GM23338 (cell line): ENCODE results near the gene DNAH6. TPM values are rescaled to one million over a fixed set of nuclear protein-coding genes. Genes with fewer than 3 reads are reported as not detected.

Experiments used
- ATAC-seq: fragments of 200-7000 bp; cut with Tn5 transposase; 3 replicates; pipeline ENCODE4 v1.9.1; 2020
- DNase-seq: peaks from one replicate; pipeline ENCODE4 v3.0.0-alpha.2; 2015; ENCODE audit warnings: low spot score
- H2AFZ ChIP-seq: fragments of 200-600 bp; sonication (generic); 2 replicates; pipeline ENCODE4 v1.8.0; 2016; ENCODE audit warnings: antibody characterized with exemption, mild to moderate bottlenecking, moderate library complexity
- H3F3A ChIP-seq: fragments of 200-600 bp; sonication (generic); replicated peaks from 2 replicates; pipeline ENCODE4 v1.8.0; 2017; ENCODE audit warnings: antibody characterized with exemption, mixed run types, low read depth
- H3K27ac ChIP-seq: fragments of 200-600 bp; sonication (generic); 2 replicates; pipeline ENCODE4 v1.6.1; 2016; ENCODE audit warnings: low read depth
- H3K27me3 ChIP-seq: fragments of 200-600 bp; sonication (generic); 2 replicates; pipeline ENCODE4 v1.8.0; 2016; ENCODE audit warnings: mild to moderate bottlenecking, mixed run types, moderate library complexity; ENCODE audit not compliant: insufficient read depth
- H3K36me3 ChIP-seq: fragments of 200-600 bp; sonication (generic); 2 replicates; pipeline ENCODE4 v1.8.0; 2016; ENCODE audit warnings: mild to moderate bottlenecking; ENCODE audit not compliant: insufficient read depth
- H3K4me1 ChIP-seq: fragments of 200-600 bp; sonication (generic); 2 replicates; pipeline ENCODE4 v1.8.0; 2016; ENCODE audit warnings: mild to moderate bottlenecking, moderate library complexity; ENCODE audit not compliant: insufficient read depth
- H3K4me2 ChIP-seq: fragments of 200-600 bp; sonication (generic); 2 replicates; pipeline ENCODE4 v1.7.1; 2017; ENCODE audit warnings: mixed run types
- H3K4me3 ChIP-seq: fragments of 200-600 bp; sonication (generic); 2 replicates; pipeline ENCODE4 v1.6.1; 2016; ENCODE audit warnings: mixed run types
- H3K79me2 ChIP-seq: fragments of 200-600 bp; sonication (generic); replicated peaks from 2 replicates; pipeline ENCODE4 v1.8.0; 2017; ENCODE audit warnings: mild to moderate bottlenecking; ENCODE audit not compliant: insufficient read depth
- H3K9me2 ChIP-seq: fragments of 200-600 bp; sonication (generic); 2 replicates; pipeline ENCODE4 v1.8.0; 2017; ENCODE audit not compliant: insufficient read depth
- H4K20me1 ChIP-seq: fragments of 200-600 bp; sonication (generic); replicated peaks from 2 replicates; pipeline ENCODE4 v1.8.0; 2017; ENCODE audit warnings: mild to moderate bottlenecking; ENCODE audit not compliant: insufficient read depth
- H3K27ac Mint-ChIP-seq: 2 replicates; pipeline ENCODE4 v1.8.0; 2020; ENCODE audit warnings: inconsistent platforms, mild to moderate bottlenecking, moderate library complexity, mixed read lengths
- H3K27me3 Mint-ChIP-seq: 3 replicates; pipeline ENCODE4 v1.8.0; 2022; ENCODE audit warnings: low read depth, mild to moderate bottlenecking, moderate library complexity, mixed read lengths, inconsistent platforms; ENCODE audit not compliant: insufficient read depth, poor library complexity
- H3K36me3 Mint-ChIP-seq: 3 replicates; pipeline ENCODE4 v1.8.0; 2021; ENCODE audit warnings: low read depth, mild to moderate bottlenecking, inconsistent platforms, moderate library complexity, mixed read lengths
- H3K4me1 Mint-ChIP-seq: 3 replicates; pipeline ENCODE4 v1.8.0; 2020; ENCODE audit warnings: mild to moderate bottlenecking, inconsistent platforms, mixed read lengths
- H3K4me3 Mint-ChIP-seq: 3 replicates; pipeline ENCODE4 v1.8.0; 2021; ENCODE audit warnings: moderate library complexity, mild to moderate bottlenecking, inconsistent platforms, mixed read lengths
- H3K9me3 Mint-ChIP-seq: 3 replicates; pipeline ENCODE4 v1.8.0; 2020; ENCODE audit warnings: moderate library complexity, mild to moderate bottlenecking, inconsistent platforms, mixed read lengths
- CREB1 ChIP-seq: fragments of 250-450 bp; sonication (Bioruptor Pico); IDR thresholded peaks from 2 replicates; pipeline ENCODE4 v1.5.0; 2020; ENCODE audit warnings: low read depth, mild to moderate bottlenecking, moderate library complexity
- EZH2 ChIP-seq: fragments of 200-600 bp; sonication (generic); IDR thresholded peaks from one replicate; pipeline ENCODE4 v1.8.0; 2017; ENCODE audit warnings: antibody characterized with exemption, mild to moderate bottlenecking, low read depth; ENCODE audit not compliant: unreplicated experiment
- NANOG ChIP-seq: IDR thresholded peaks from 2 replicates; pipeline ENCODE4 v1.6.1; 2016; ENCODE audit warnings: antibody characterized with exemption, borderline replicate concordance
- STAT1 ChIP-seq: IDR thresholded peaks from one replicate; pipeline ENCODE4 v1.6.1; 2016; ENCODE audit warnings: antibody characterized with exemption; ENCODE audit not compliant: unreplicated experiment
- ZNF114 ChIP-seq: fragments of 250-450 bp; sonication (Bioruptor Pico); IDR thresholded peaks from 2 replicates; pipeline ENCODE4 v1.5.0; 2020; ENCODE audit warnings: mild to moderate bottlenecking, moderate library complexity
- polyA plus RNA-seq: library from polyadenylated mRNA; unstranded; fragments of >200 nt; fragmentation: Nextera tagmentation; extraction: Ambion mirVana; gene quantifications from 2 replicates; pipeline ENCODE4 v1.2.1, GENCODE V29; 2016
- total RNA-seq: library from RNA; depleted of rRNA; stranded (reverse); fragments of >200 nt; shearing (Covaris generic); gene quantifications from 2 replicates; pipeline ENCODE4 v1.2.3, GENCODE V29; 2014
- TF ChIP-seq, protein P1 (sequence below), 2 experiments: fragments of 200-600 bp in 1 of 2; sonication (generic) in 1 of 2; conservative IDR thresholded peaks; 2 replicates each; pipeline versions ENCODE4 v1.5.1 to v1.6.1; 2016 to 2017; ENCODE audit warnings: antibody characterized with exemption in 2 of 2, low read depth in 2 of 2, mild to moderate bottlenecking in 2 of 2, moderate library complexity in 1 of 2
- TF ChIP-seq, protein P2 (sequence below): IDR thresholded peaks from one replicate; pipeline ENCODE4 v1.6.1; 2018; ENCODE audit warnings: antibody characterized with exemption; ENCODE audit not compliant: unreplicated experiment
- TF ChIP-seq, protein P3 (sequence below): IDR thresholded peaks from 2 replicates; pipeline ENCODE4 v1.6.1; 2016; ENCODE audit warnings: antibody characterized with exemption

DNAH6 gene
- total and polyA plus RNA-seq, 2 experiments from 2014 or later, result 0.27 to 0.31 TPM

DNA sequence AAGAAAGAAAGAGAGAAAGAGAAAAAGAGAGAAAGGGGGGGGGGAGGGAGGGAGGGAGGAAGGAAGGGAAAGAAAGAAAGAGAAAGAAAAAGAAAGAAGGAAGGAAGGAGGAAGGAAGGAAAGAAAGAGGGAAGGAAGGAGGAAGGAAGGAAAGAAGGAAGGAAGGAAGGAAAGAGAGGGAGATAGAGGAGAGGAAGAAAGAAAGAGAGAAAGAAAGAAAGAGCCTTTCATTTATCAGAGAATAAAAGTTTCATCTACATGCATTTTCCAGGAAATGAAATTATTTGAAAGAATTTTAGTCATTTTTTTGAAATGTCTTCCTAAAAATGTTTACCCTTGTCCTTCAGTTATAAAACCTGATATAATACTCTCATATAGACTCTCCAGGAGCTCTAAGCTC, 192.1 kb downstream of the DNAH6 start (continued):
- TF ChIP-seq, protein P1, sequence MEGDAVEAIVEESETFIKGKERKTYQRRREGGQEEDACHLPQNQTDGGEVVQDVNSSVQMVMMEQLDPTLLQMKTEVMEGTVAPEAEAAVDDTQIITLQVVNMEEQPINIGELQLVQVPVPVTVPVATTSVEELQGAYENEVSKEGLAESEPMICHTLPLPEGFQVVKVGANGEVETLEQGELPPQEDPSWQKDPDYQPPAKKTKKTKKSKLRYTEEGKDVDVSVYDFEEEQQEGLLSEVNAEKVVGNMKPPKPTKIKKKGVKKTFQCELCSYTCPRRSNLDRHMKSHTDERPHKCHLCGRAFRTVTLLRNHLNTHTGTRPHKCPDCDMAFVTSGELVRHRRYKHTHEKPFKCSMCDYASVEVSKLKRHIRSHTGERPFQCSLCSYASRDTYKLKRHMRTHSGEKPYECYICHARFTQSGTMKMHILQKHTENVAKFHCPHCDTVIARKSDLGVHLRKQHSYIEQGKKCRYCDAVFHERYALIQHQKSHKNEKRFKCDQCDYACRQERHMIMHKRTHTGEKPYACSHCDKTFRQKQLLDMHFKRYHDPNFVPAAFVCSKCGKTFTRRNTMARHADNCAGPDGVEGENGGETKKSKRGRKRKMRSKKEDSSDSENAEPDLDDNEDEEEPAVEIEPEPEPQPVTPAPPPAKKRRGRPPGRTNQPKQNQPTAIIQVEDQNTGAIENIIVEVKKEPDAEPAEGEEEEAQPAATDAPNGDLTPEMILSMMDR (conservative IDR thresholded peaks at IDR 0.05; ENCODE audit: low read depth in 2 of 2), result no peak
- no peak for TF ChIP-seq CREB1 (CRISPR knock-in tag)
- TF ChIP-seq EZH2, result no peak
- no peak for TF ChIP-seq ZNF114 (CRISPR knock-in tag)
- TF ChIP-seq NANOG, result no peak
- TF ChIP-seq STAT1, result no peak

DNA sequence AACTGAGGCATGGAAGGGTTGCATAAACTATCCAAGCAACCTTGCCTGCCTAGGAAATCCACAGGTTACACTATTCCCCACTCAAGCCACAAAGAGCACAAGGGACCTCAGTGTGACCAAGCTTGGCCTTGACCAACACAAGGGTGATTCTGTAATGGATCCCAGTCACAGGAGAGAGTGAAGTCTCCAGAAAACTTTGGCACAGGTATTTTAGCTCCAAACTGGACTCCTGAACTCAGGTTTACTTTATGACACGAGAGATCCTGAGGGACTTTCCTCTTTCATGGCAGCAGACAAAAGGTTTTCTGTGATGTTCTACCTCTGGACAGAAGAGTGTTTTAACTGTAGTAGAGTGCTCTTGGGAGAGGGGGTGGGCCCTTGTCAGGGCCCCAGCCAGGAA, 195.4 kb downstream of the DNAH6 start:
- no peak overlapping the region for H3K4me3 Mint-ChIP-seq
- Histone ChIP-seq H3K4me3 (no peak overlapping the region), H3K4me1 (no peaks in the 10 kb centered on the region), H3K9me2 (no peaks in the 10 kb centered on the region), H2AFZ (no peak overlapping the region), H3K36me3 (no peaks in the 10 kb centered on the region), H3F3A (no peaks in the 10 kb centered on the region), H3K27me3 (no peaks in the 10 kb centered on the region), H3K27ac (no peak overlapping the region), H3K79me2 (no peaks in the 10 kb centered on the region), H4K20me1 (no peaks in the 10 kb centered on the region), H3K4me2 (no peak overlapping the region)
- H3K9me3 Mint-ChIP-seq, result no peaks in the 10 kb centered on the region; the same call in 2 of the 3 replicates
- H3K4me1 Mint-ChIP-seq, result no peaks in the 10 kb centered on the region
- TF ChIP-seq, protein P2, sequence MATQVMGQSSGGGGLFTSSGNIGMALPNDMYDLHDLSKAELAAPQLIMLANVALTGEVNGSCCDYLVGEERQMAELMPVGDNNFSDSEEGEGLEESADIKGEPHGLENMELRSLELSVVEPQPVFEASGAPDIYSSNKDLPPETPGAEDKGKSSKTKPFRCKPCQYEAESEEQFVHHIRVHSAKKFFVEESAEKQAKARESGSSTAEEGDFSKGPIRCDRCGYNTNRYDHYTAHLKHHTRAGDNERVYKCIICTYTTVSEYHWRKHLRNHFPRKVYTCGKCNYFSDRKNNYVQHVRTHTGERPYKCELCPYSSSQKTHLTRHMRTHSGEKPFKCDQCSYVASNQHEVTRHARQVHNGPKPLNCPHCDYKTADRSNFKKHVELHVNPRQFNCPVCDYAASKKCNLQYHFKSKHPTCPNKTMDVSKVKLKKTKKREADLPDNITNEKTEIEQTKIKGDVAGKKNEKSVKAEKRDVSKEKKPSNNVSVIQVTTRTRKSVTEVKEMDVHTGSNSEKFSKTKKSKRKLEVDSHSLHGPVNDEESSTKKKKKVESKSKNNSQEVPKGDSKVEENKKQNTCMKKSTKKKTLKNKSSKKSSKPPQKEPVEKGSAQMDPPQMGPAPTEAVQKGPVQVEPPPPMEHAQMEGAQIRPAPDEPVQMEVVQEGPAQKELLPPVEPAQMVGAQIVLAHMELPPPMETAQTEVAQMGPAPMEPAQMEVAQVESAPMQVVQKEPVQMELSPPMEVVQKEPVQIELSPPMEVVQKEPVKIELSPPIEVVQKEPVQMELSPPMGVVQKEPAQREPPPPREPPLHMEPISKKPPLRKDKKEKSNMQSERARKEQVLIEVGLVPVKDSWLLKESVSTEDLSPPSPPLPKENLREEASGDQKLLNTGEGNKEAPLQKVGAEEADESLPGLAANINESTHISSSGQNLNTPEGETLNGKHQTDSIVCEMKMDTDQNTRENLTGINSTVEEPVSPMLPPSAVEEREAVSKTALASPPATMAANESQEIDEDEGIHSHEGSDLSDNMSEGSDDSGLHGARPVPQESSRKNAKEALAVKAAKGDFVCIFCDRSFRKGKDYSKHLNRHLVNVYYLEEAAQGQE, result no peak
- no peak for TF ChIP-seq CREB1 (CRISPR knock-in tag)
- TF ChIP-seq, protein P3, sequence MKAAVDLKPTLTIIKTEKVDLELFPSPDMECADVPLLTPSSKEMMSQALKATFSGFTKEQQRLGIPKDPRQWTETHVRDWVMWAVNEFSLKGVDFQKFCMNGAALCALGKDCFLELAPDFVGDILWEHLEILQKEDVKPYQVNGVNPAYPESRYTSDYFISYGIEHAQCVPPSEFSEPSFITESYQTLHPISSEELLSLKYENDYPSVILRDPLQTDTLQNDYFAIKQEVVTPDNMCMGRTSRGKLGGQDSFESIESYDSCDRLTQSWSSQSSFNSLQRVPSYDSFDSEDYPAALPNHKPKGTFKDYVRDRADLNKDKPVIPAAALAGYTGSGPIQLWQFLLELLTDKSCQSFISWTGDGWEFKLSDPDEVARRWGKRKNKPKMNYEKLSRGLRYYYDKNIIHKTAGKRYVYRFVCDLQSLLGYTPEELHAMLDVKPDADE, result no peak
- H3K36me3 Mint-ChIP-seq, result no peaks in the 10 kb centered on the region
- peaks cover 1% of the 10 kb centered on the region for H3K27me3 Mint-ChIP-seq
- H3K27ac Mint-ChIP-seq, result no peak overlapping the region
- DNase-seq (no peak), ATAC-seq (no peak)
